ENCODE data around the gene LDHD.

- TF ChIP-seq CTCF (IDR thresholded peaks at IDR 0.05) (no peak), POLR2A (IDR thresholded peaks at IDR 0.05) (no peak), EP300 (IDR thresholded peaks at IDR 0.05) (no peak)
Measured at GRCh38 chr16:75074920-75075687, 41.5 kb downstream of the LDHD start.
